ENCODE data around the gene USP7.
"Not testable (repeated sequence)": the region's sequence is repeated elsewhere in the genome, so short reads cannot be mapped to it uniquely, and the experiment has no call there.

USP7 gene

DNA sequence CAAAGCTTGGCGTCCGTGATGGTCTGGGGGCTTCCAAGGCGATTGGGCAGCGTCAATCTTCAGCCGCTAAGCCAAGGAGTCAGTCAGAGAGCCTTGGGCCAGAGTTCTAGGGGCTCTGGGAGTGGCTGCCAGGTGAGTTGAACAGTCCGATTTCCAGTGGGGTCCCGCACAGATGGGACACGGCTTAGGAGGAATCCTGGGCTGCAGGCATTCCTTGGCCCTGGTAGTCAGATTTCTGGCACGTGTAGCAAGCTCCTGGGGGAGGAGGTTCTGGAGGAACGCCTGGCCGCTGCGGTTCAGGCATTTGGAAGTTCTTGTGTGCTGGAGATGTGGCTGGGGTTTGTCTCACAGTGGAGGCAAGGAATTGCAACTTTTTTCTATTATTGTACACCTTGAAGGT, 120.4 kb downstream of the USP7 start:
- DNase-seq (ENCODE audit: low spot score), result not testable (repeated sequence)

Measured in CD4-positive, alpha-beta T cell treated with Interleukin-2 at 100 ng/mL for 4 hours (primary cell).